K562 (cell line): ENCODE measurements around the gene TMEM167A. TPM values are rescaled to one million over a fixed set of nuclear protein-coding genes. Genes with fewer than 3 reads are reported as not detected.
A peak's percentile ranks its signal among the peaks of the same experiment; 100 is the strongest.

Experiments used
- DPF2 ChIP-seq: fragments of 450-650 bp; IDR thresholded peaks from 2 replicates; pipeline ENCODE4 v1.6.1; 2016
- KAT7 ChIP-seq: sonication (generic); formaldehyde crosslinking; IDR thresholded peaks from 2 replicates; pipeline ENCODE4 v1.8.0; 2022; ENCODE audit warnings: missing genetic modification reagents, mild to moderate bottlenecking, borderline replicate concordance
- MAFG ChIP-seq: fragments of 450-650 bp; conservative IDR thresholded peaks from 2 replicates; pipeline ENCODE4 v1.6.1; 2016; ENCODE audit warnings: missing genetic modification characterization, missing compliant biosample characterization
- MAFK ChIP-seq: IDR thresholded peaks from 2 replicates; pipeline ENCODE4 v1.6.1; 2011; ENCODE audit warnings: low read length, improper control_type of control experiment
- NCOA2 ChIP-seq, 2 experiments: fragments of 450-650 bp; IDR thresholded peaks; 2 replicates each; pipeline ENCODE4 v1.6.1; 2018; ENCODE audit warnings: mild to moderate bottlenecking in 2 of 2, moderate library complexity in 1 of 2; ENCODE audit not compliant: partially characterized antibody in 2 of 2
- PHF21A ChIP-seq: fragments of 450-650 bp; IDR thresholded peaks from 2 replicates; pipeline ENCODE4 v1.6.1; 2017; ENCODE audit warnings: low read depth, borderline replicate concordance
- POLR2AphosphoS5 ChIP-seq: IDR thresholded peaks from 2 replicates; pipeline ENCODE4 v1.6.1; 2011; ENCODE audit warnings: mild to moderate bottlenecking, low read depth, low read length, moderate library complexity; ENCODE audit not compliant: control insufficient read depth, insufficient read depth
- POLR3A ChIP-seq: IDR thresholded peaks from 2 replicates; pipeline ENCODE4 v1.6.1; 2011; ENCODE audit warnings: borderline replicate concordance, mild to moderate bottlenecking, moderate library complexity; ENCODE audit not compliant: insufficient read length, insufficient read depth; ENCODE audit errors: extremely low read depth
- RCOR1 ChIP-seq, 2 experiments: IDR thresholded peaks; 2 replicates each; pipeline ENCODE4 v1.6.1; 2012; ENCODE audit warnings: low read depth in 2 of 2, low read length in 2 of 2, borderline replicate concordance in 1 of 2, improper control_type of control experiment in 1 of 2
- ZNF184 ChIP-seq: sonication (generic); formaldehyde crosslinking; IDR thresholded peaks from 2 replicates; pipeline ENCODE4 v1.5.0; 2020; ENCODE audit warnings: missing genetic modification reagents
- ZNF316 ChIP-seq: fragments of 450-650 bp; IDR thresholded peaks from 2 replicates; pipeline ENCODE4 v1.6.1; 2016
- ZNF668 ChIP-seq: fragments of 250-450 bp; sonication (Bioruptor Pico); IDR thresholded peaks from 2 replicates; pipeline ENCODE4 v1.8.0; 2022; ENCODE audit warnings: mild to moderate bottlenecking, inconsistent platforms
- polyA plus RNA-seq, 8 experiments: library from polyadenylated mRNA; depleted of rRNA in 4 of 8; stranded (reverse) in 5 of 8; unstranded in 3 of 8; fragments of >200 nt; fragmentation: Nextera tagmentation in 2 of 8; fragmentation: Illumina TruSeq in 1 of 8; extraction: Ambion mirVana in 2 of 8; extraction: Trizol in 1 of 8; gene quantifications; 2 replicates each; pipeline versions ENCODE4 v1.2.1 to v1.2.3, GENCODE V29; 2011 to 2014; ENCODE audit warnings: inconsistent platforms in 1 of 8, missing spikeins in 1 of 8
- total RNA-seq, 7 experiments: library from RNA; depleted of rRNA in 6 of 7; stranded (reverse); fragments of >200 nt in 6 of 7; fragmentation: Illumina TruSeq in 2 of 7; extraction: Trizol in 2 of 7; gene quantifications; 2 replicates each; pipeline versions ENCODE4 v1.2.1 to v1.2.3, GENCODE V29; 2011 to 2021; ENCODE audit warnings: low replicate concordance in 1 of 7
- TF ChIP-seq, protein P1 (sequence below), 2 experiments: IDR thresholded peaks; 2 replicates each; pipeline ENCODE4 v1.6.1; 2011; ENCODE audit warnings: borderline replicate concordance in 1 of 2, control low read depth in 1 of 2, low read depth in 1 of 2, low read length in 1 of 2, mild to moderate bottlenecking in 1 of 2, mixed read lengths in 1 of 2, moderate library complexity in 1 of 2; ENCODE audit not compliant: insufficient read depth in 1 of 2, insufficient read length in 1 of 2, poor library complexity in 1 of 2, severe bottlenecking in 1 of 2; ENCODE audit errors: extremely low read depth in 1 of 2
- TF ChIP-seq, protein P2 (sequence below): fragments of 250-450 bp; sonication (Bioruptor Pico); IDR thresholded peaks from 2 replicates; pipeline ENCODE4 v1.4.0; 2020; ENCODE audit warnings: mild to moderate bottlenecking, moderate library complexity, borderline replicate concordance
- TF ChIP-seq, protein P3 (sequence below): sonication (generic); formaldehyde crosslinking; IDR thresholded peaks from 2 replicates; pipeline ENCODE4 v1.8.1; 2023; ENCODE audit warnings: mild to moderate bottlenecking, missing genetic modification reagents, moderate library complexity
- TF ChIP-seq, protein P4 (sequence below): IDR thresholded peaks from 2 replicates; pipeline ENCODE4 v1.6.1; 2016; ENCODE audit warnings: missing genetic modification characterization, missing compliant biosample characterization
- TF ChIP-seq, protein P5 (sequence below): fragments of 450-650 bp; IDR thresholded peaks from 2 replicates; pipeline ENCODE4 v1.6.1; 2016; ENCODE audit warnings: borderline replicate concordance

Gene TMEM167A
- total and polyA plus RNA-seq, 9 of the 15 experiments (the other 6 are each of a cell fraction or from before 2014, with no cell fraction given), result 35.3 to 458 (median 110) TPM

DNA sequence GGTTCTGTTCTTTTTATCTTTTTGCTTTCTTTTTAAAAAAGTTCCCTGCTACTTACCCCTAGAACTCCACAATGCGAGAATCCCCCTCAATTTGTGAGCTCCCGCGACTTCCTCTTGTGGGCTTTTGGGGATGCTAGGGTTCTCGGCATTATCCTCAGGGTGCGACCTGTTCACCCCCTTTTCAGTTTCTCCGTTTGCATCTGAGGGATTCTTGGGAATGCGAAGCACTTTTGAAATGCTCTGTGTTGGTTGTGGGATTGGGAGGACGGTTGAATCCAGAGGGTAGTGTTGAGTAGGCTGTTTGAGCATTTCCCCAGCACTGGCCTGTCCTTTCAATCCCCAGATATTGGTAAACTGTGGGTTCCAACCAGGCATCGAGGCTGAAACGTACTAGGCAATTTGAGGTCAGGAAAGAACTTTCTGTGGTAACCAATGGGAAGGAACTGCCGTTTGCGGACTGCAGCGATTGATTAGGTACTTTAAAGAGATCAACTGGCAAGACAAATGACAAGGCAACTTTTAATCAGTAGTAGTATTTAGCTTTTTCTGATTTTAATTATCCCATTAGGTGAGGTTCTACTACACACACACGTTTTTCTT lies 568 bp upstream of the TMEM167A start (continued):
- peak; percentile 63; the same call in 1 of the 2 replicates for TF ChIP-seq MAFG (tag)
- TF ChIP-seq, protein P1, sequence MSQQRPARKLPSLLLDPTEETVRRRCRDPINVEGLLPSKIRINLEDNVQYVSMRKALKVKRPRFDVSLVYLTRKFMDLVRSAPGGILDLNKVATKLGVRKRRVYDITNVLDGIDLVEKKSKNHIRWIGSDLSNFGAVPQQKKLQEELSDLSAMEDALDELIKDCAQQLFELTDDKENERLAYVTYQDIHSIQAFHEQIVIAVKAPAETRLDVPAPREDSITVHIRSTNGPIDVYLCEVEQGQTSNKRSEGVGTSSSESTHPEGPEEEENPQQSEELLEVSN (IDR thresholded peaks at IDR 0.05; ENCODE audit: borderline replicate concordance in 1 of 2, extremely low read depth in 1 of 2, insufficient read depth in 1 of 2, insufficient read length in 1 of 2, low read depth in 1 of 2, low read length in 1 of 2, poor library complexity in 1 of 2, severe bottlenecking in 1 of 2), result no peak
- TF ChIP-seq KAT7 (CRISPR knock-in tag), result peak; percentile 39; the same call in 1 of the 2 replicates
- TF ChIP-seq, protein P2, sequence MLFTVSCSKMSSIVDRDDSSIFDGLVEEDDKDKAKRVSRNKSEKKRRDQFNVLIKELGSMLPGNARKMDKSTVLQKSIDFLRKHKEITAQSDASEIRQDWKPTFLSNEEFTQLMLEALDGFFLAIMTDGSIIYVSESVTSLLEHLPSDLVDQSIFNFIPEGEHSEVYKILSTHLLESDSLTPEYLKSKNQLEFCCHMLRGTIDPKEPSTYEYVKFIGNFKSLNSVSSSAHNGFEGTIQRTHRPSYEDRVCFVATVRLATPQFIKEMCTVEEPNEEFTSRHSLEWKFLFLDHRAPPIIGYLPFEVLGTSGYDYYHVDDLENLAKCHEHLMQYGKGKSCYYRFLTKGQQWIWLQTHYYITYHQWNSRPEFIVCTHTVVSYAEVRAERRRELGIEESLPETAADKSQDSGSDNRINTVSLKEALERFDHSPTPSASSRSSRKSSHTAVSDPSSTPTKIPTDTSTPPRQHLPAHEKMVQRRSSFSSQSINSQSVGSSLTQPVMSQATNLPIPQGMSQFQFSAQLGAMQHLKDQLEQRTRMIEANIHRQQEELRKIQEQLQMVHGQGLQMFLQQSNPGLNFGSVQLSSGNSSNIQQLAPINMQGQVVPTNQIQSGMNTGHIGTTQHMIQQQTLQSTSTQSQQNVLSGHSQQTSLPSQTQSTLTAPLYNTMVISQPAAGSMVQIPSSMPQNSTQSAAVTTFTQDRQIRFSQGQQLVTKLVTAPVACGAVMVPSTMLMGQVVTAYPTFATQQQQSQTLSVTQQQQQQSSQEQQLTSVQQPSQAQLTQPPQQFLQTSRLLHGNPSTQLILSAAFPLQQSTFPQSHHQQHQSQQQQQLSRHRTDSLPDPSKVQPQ, result no peak
- no peak for TF ChIP-seq PHF21A
- TF ChIP-seq NCOA2 (IDR thresholded peaks at IDR 0.05; ENCODE audit: partially characterized antibody in 2 of 2), result no peak
- 0 out of 2 replicates have a peak, but pooled peaks have one; percentile 22 for TF ChIP-seq MAFK
- peak; percentile 63 for TF ChIP-seq ZNF316
- peak; percentile 46; the same call in 1 of the 2 replicates for TF ChIP-seq POLR2AphosphoS5
- no peak for TF ChIP-seq ZNF668 (CRISPR knock-in tag)
- TF ChIP-seq, protein P3, sequence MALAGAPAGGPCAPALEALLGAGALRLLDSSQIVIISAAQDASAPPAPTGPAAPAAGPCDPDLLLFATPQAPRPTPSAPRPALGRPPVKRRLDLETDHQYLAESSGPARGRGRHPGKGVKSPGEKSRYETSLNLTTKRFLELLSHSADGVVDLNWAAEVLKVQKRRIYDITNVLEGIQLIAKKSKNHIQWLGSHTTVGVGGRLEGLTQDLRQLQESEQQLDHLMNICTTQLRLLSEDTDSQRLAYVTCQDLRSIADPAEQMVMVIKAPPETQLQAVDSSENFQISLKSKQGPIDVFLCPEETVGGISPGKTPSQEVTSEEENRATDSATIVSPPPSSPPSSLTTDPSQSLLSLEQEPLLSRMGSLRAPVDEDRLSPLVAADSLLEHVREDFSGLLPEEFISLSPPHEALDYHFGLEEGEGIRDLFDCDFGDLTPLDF, result 0 out of 2 replicates have a peak, but pooled peaks have one; percentile 63
- TF ChIP-seq, protein P4, sequence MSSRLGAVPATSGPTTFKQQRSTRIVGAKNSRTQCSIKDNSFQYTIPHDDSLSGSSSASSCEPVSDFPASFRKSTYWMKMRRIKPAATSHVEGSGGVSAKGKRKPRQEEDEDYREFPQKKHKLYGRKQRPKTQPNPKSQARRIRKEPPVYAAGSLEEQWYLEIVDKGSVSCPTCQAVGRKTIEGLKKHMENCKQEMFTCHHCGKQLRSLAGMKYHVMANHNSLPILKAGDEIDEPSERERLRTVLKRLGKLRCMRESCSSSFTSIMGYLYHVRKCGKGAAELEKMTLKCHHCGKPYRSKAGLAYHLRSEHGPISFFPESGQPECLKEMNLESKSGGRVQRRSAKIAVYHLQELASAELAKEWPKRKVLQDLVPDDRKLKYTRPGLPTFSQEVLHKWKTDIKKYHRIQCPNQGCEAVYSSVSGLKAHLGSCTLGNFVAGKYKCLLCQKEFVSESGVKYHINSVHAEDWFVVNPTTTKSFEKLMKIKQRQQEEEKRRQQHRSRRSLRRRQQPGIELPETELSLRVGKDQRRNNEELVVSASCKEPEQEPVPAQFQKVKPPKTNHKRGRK (tag), result no peak
- TF ChIP-seq RCOR1 (IDR thresholded peaks at IDR 0.05; ENCODE audit: borderline replicate concordance in 1 of 2, low read depth in 2 of 2, low read length in 2 of 2), result peak in 1 of 2 experiments; percentile 73; a peak in 2 of 4 replicates
- TF ChIP-seq ZNF184 (CRISPR knock-in tag), result no peak
- TF ChIP-seq, protein P5, sequence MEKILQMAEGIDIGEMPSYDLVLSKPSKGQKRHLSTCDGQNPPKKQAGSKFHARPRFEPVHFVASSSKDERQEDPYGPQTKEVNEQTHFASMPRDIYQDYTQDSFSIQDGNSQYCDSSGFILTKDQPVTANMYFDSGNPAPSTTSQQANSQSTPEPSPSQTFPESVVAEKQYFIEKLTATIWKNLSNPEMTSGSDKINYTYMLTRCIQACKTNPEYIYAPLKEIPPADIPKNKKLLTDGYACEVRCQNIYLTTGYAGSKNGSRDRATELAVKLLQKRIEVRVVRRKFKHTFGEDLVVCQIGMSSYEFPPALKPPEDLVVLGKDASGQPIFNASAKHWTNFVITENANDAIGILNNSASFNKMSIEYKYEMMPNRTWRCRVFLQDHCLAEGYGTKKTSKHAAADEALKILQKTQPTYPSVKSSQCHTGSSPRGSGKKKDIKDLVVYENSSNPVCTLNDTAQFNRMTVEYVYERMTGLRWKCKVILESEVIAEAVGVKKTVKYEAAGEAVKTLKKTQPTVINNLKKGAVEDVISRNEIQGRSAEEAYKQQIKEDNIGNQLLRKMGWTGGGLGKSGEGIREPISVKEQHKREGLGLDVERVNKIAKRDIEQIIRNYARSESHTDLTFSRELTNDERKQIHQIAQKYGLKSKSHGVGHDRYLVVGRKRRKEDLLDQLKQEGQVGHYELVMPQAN, result 0 out of 2 replicates have a peak, but pooled peaks have one; percentile 8
- TF ChIP-seq DPF2, result peak; percentile 56
- no peak for TF ChIP-seq POLR3A
